ENCODE results near the gene SYNJ2.

The SYNJ2 gene

GRCh38 chr6:157978021-157978783 lies 3.5 kb upstream of the SYNJ2 start:
- no peak for DNase-seq

GRCh38 chr6:157980288-157981131 lies 1.2 kb upstream of the SYNJ2 start:
- DNase-seq: no peak

GRCh38 chr6:157981132-157981394 lies 600 bp upstream of the SYNJ2 start:
- no peak for DNase-seq

GRCh38 chr6:157982102-157982562 lies 469 bp downstream of the SYNJ2 start:
- DNase-seq: peak in 3 of 58 donors; percentile 32 to 45 (median 32)

- peak in 2 of 58 donors; percentile 27 to 38 for DNase-seq
Observed at GRCh38 chr6:157982563-157983405, 1.1 kb downstream of the SYNJ2 start.

- DNase-seq: no peak
Observed at GRCh38 chr6:157983406-157984119, 1.9 kb downstream of the SYNJ2 start.

- no peak for DNase-seq
Observed at GRCh38 chr6:157984128-157984527, 2.5 kb downstream of the SYNJ2 start.

- no peak for DNase-seq
Observed at GRCh38 chr6:157984686-157985225, 3.1 kb downstream of the SYNJ2 start.

GRCh38 chr6:157985378-157986155 lies 3.9 kb downstream of the SYNJ2 start:
- peak in 8 of 58 donors; percentile 11 to 38 (median 26) for DNase-seq

GRCh38 chr6:157987788-157988699 lies 6.4 kb downstream of the SYNJ2 start:
- no peak for DNase-seq

- no peak for DNase-seq
Observed at GRCh38 chr6:157988700-157989063, 7.0 kb downstream of the SYNJ2 start.

- DNase-seq: peak in 39 of 58 donors; percentile 16 to 87 (median 43)
Observed at GRCh38 chr6:157989541-157990289, 8.1 kb downstream of the SYNJ2 start.

GRCh38 chr6:157990321-157991066 lies 8.8 kb downstream of the SYNJ2 start:
- no peak for DNase-seq

- DNase-seq: no peak
Observed at GRCh38 chr6:157991067-157991432, 9.4 kb downstream of the SYNJ2 start.

GRCh38 chr6:157993076-157993475 lies 11.4 kb downstream of the SYNJ2 start:
- no peak for DNase-seq

GRCh38 chr6:157994125-157994795 lies 12.6 kb downstream of the SYNJ2 start:
- peak in 29 of 58 donors; percentile 27 to 78 (median 55) for DNase-seq

GRCh38 chr6:157995458-157995857 lies 13.8 kb downstream of the SYNJ2 start:
- no peak for DNase-seq
